ENCODE measurements around the gene SRSF4.
"Not testable (repeated sequence)": the region's sequence is repeated elsewhere in the genome, so short reads cannot be mapped to it uniquely, and the experiment has no call there.

Gene SRSF4

GRCh38 chr1:29162476-29163138 lies 19.1 kb downstream of the SRSF4 start:
- DNase-seq, result no peak

GRCh38 chr1:29162025-29162424 lies 19.7 kb downstream of the SRSF4 start:
- no peak for DNase-seq

DNA sequence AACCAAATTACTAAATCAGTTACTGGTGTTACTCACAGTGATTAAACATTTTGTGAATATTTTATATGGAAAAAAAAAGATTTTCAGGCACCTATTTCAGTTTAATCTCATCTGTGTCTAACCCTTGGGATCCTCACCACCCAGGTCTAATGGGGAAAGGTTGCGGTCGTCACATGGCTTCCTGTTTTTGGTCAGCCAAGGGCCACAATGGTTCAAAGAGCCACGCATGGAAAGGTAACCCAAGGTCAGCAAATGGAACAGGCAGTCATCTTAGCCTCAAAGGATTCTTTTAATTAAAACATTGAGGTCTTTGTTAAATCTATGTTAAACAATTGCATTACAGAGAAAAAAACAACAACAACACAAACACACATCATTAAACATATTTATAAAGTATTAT lies 21.9 kb downstream of the SRSF4 start:
- DNase-seq, result no peak

DNA sequence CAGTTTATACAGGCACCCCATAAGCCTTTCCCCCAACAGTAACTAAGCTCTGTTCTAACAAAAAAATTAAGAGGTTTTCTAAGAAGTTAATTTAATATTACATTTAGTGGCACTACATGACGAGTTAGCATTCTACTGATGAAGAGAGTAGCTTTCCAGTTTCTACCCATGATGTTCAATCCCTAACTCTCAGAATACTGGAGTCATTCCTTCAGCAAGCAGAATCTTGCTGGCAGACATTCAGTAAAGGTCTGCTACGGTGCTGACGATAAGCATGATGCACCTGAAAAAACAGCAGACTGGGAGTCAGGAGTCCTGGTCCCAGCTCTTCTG lies 24.5 kb downstream of the SRSF4 start:
- no peak for DNase-seq

DNA sequence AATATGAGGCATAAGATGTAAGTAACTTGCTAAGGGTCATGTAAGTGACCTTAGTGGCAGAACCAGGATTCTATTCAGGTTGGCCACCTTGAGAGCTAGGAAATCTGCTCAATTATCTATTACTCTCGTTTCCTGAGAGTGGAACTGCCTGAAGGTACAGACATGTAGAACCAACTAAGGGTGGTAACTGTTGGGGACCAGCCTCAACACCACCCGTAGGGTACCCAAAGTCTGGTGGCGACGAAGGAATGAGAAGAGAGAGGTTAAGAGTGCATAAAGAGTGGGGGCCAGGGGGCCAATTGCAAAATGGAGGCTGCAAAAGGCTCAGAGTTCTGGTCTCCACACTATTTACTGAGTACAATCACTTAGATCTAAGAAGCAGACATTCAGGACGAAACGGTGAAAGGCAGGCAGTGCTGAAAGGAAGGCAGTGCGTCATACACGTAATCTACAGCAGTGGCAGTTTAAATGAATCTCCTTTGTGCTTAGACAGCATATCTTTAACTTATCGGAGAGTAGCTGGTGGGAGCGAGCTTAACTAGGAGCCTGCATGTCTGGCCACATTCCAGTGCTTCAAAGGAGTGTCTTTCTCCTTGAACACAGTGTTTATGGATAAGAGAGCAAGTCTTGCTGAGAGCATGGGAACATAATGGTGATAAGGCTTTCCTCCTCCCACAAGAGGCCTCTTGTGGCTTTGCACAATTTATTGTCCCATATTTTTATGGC lies 25.0 kb downstream of the SRSF4 start:
- DNase-seq, result no peak

- no peak for DNase-seq
Observed at GRCh38 chr1:29152046-29152805, 29.5 kb downstream of the SRSF4 start.

DNA sequence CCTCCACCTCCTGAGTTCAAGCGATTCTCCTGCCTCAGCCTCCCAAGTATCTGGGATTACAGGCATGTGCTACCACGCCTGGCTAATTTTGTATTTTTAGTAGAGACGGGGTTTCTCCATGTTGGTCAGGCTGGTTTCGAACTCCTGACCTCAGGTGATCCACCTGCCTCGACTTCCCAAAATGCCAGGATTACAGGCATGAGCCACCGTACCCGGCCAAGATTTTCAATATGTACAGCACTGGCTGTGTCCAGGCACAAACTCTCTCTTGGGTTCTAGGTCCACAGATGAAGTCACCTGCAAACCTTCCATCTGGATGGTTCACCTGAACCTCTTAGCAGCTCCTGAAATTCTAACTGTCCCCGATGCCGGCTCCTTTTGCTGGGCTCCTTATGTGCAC lies 31.4 kb downstream of the SRSF4 start:
- not testable (repeated sequence) for DNase-seq

GRCh38 chr1:29148656-29149491 lies 32.8 kb downstream of the SRSF4 start:
- no peak for DNase-seq

- DNase-seq, result no peak
Observed at GRCh38 chr1:29145739-29146437, 35.8 kb downstream of the SRSF4 start.

DNA sequence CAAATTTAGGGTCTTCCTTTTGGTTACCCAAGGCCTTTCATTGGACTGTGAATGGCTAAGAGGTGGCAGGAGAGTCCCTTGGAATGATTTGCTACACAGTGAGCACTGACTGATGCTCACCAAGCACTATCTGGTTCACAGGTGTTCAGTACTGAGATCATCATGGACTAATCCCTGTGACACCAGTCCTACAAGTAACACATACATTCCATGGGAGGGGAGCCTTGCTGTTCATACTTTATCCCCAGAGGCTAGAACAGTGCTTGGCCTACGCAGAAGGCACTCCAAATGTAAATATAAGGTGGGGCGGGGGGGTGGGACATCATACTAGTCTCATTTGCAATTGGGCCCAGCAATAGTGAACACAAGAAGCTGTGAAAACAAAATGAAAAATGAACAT lies 37.5 kb downstream of the SRSF4 start:
- DNase-seq, result no peak

DNA sequence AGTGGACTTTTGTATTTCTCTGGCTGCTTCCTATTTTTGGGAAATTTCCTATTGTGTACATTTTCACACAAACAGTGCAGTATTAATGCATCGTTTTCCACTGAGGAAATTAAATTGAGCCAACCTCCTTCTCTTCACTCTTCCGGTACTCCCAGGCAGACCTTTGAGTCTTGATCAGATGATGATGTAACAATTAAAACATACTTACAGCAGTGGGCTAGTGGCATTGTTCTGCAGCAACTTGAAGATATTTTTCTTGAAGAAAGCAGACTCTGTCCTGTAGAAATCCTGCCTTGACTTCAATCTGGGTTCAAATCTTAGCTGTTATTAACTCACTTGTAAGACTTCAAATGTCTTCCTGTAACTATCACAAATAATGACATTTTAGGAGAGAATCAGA lies 39.0 kb downstream of the SRSF4 start:
- DNase-seq, result no peak

DNA sequence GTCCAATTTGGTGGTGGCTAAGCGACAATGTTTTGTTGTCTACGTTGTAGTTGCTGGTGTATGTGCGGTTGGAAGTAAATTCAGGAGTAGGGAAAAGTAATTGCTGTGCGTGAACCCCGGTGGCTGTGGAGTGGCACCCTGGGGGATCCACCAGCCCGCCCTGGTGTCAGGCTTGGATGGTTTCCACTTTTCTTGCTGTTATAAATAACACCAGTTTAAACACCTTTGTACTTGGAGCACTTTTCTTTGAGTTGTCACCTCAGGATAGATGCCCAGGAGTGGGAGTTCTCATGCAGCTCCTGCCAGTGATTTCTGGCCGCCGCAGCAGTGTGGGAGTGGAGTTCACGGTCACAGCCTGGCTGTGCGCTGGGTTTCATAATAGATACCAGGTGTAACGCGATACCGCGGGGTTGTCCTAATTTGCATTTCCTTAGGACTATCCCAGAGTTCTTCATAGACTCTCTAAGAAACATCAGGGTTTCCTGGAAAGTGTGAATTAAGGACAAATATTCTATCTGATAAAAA lies 45.2 kb downstream of the SRSF4 start:
- DNase-seq, result no peak

DNA sequence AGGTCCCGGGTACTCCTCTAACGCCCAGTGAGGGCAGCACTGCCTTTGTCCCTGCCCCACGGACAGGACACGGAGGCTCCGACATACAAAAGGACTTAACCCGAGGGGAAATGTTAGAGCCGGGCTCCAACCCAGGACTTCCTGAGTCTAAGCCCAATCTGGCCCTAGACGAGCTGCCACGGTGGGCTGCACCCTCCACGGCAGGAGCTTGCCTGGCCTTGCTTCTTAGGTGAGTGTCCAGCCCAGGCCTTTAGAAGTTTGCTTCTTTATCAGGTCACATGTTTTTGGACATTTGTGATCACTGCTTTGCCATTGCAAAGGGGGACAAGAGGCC lies 47.0 kb downstream of the SRSF4 start:
- no peak for DNase-seq

DNA sequence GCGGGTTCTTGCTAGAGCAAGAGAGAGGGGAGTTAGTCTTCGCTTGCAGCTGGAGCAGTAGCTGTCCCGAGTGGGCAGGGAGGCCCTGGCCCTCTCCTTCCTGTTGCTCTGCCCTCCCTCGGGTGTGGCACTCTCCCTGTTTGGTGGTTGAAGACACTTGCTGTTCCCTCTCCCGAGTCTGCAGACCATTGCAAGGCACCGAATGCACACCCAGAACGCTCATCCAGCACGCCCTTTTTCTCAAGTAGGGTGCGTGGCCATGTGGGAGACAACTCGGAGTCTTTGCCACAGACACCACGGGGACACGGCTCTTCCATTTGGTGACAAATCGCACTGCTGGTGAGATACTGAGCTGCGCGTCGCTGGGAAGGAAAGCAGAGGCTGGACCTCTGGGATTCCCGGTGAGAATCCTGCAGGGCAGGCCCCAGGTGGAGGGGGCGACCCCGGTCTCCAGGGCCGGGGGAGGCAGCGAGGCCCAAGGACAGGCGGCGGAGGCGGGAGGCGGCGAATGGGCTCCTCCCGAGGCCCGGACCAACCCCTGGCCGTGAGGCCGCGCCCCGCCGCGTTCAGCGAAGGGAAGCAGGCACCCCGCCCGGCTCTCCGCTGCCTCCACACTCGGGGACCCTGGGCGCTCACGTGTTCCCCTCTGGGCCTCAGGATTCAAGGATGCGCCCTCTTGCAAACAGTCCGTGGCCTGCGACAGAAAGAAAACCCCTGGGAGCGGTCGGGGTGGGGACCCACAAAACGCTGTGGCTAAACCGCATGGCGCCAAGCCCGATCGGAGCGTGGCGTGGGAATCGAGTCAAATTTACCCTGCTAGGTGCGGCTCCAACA lies 47.6 kb downstream of the SRSF4 start:
- DNase-seq, result no peak

DNA sequence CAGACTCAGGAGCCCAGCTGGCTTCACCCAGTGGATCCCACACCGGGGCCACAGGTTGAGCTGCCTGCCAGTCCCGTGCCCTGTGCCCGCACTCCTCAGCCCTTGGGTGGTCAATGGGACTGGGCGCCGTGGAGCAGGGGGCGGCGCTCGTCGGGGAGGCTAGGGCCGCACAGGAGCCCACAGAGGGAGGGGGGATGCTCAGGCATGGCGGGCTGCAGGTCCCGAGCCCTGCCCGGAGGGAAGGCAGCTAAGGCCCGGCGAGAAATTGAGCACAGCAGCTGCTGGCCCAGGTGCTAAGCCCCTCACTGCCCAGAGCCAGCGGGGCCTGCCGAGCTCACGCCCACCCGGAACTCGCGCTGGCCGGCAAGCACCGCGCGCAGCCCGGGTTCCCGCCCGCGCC lies 50.6 kb downstream of the SRSF4 start:
- DNase-seq, result not testable (repeated sequence)

DNA sequence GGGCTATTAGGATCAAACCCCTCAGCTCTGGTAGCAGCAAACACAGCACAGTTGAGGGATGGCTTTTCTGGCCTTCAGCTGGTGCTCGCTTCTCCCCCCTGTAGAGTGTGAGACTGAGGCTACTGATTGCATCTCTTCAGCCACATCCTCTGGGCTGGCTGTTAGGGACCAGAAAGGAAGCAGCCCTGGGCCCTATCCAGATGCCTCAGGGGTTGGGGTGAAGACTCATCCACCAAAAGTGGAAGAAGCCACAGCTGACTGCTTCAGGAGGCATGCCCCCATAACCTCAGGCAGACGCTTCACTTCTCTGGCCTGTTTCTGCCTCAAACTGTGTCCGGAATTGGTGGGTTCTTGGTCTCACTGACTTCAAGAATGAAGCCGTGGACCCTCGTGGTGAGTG lies 51.8 kb downstream of the SRSF4 start:
- no peak for DNase-seq

GRCh38 chr1:29128739-29129138 lies 53.0 kb downstream of the SRSF4 start:
- DNase-seq, result no peak

- DNase-seq, result no peak
Observed at GRCh38 chr1:29126198-29126597, 55.5 kb downstream of the SRSF4 start.

GRCh38 chr1:29125788-29126187 lies 55.9 kb downstream of the SRSF4 start:
- no peak for DNase-seq

GRCh38 chr1:29125237-29125641 lies 56.5 kb downstream of the SRSF4 start:
- DNase-seq, result no peak
